Activated naive CD8-positive, alpha-beta T cell treated with anti-CD3 and anti-CD28 coated beads, Interleukin-2, amount 10 ng/mL, durations not matched to agents 7 days and 5 days (primary cell): Measurements from ENCODE around the gene GAS6. TPM values are rescaled to one million over a fixed set of nuclear protein-coding genes. Genes with fewer than 3 reads are reported as not detected.
"Not testable (repeated sequence)": the region's sequence is repeated elsewhere in the genome, so short reads cannot be mapped to it uniquely, and the experiment has no call there.

Experiments
- ATAC-seq: fragments of 150-1000 bp; cut with Tn5 transposase; one replicate; pipeline ENCODE4 v1.10.0; 2021; ENCODE audit warnings: low read depth, moderate library complexity
- POLR2A ChIA-PET: fragments of 350-600 bp; sonication (Branson Sonifier 250); formaldehyde crosslinking; loops from one replicate; lab custom pipeline; 2021; ENCODE audit warnings: antibody characterized with exemption; lab: Charles Lee
- DNase-seq: peaks from one replicate; pipeline ENCODE4 v3.0.0; 2021
- H3K27ac Mint-ChIP-seq: one replicate; pipeline ENCODE4 v1.8.0; 2022; ENCODE audit warnings: mild to moderate bottlenecking, mixed read lengths
- H3K27me3 Mint-ChIP-seq: one replicate; pipeline ENCODE4 v1.8.0; 2022; ENCODE audit warnings: mild to moderate bottlenecking, moderate library complexity, mixed read lengths
- H3K36me3 Mint-ChIP-seq: one replicate; pipeline ENCODE4 v1.8.0; 2021; ENCODE audit warnings: mild to moderate bottlenecking, mixed read lengths
- H3K4me1 Mint-ChIP-seq: one replicate; pipeline ENCODE4 v1.8.0; 2021; ENCODE audit warnings: mixed read lengths
- H3K4me3 Mint-ChIP-seq: one replicate; pipeline ENCODE4 v1.8.0; 2022; ENCODE audit warnings: mild to moderate bottlenecking, moderate library complexity, mixed read lengths
- H3K9me3 Mint-ChIP-seq: one replicate; pipeline ENCODE4 v1.8.0; 2021; ENCODE audit warnings: mixed read lengths
- total RNA-seq, 2 experiments: library from RNA; stranded (reverse); gene quantifications; one replicate each; pipeline ENCODE4 v1.2.3, GENCODE V29; 2021

GAS6 gene
- total RNA-seq, 2 experiments from 2014 or later: 2.1 to 2.6 TPM

GRCh38 chr13:113828282-113828825 is 35.5 kb downstream of the GAS6 start:
- Mint-ChIP-seq H3K27me3 (no peaks in the 10 kb centered on the region), H3K27ac (no peak overlapping the region), H3K4me3 (no peak overlapping the region), H3K36me3 (no peaks in the 10 kb centered on the region), H3K9me3 (no peaks in the 10 kb centered on the region), H3K4me1 (no peaks in the 10 kb centered on the region)
- POLR2A ChIA-PET: no interaction called here
- no peak for ATAC-seq
- DNase-seq: no peak

GRCh38 chr13:113827021-113827420 is 36.9 kb downstream of the GAS6 start:
- ATAC-seq (no peak), DNase-seq (no peak)
- no peaks in the 10 kb centered on the region for H3K27me3 Mint-ChIP-seq
- H3K4me3 Mint-ChIP-seq: no peak overlapping the region
- no peaks in the 10 kb centered on the region for H3K36me3 Mint-ChIP-seq
- no peaks in the 10 kb centered on the region for H3K4me1 Mint-ChIP-seq
- H3K9me3 Mint-ChIP-seq: no peaks in the 10 kb centered on the region
- POLR2A ChIA-PET: no interaction called here
- H3K27ac Mint-ChIP-seq: no peak overlapping the region

- H3K36me3 Mint-ChIP-seq, H3K9me3 Mint-ChIP-seq, ATAC-seq, POLR2A ChIA-PET, H3K4me3 Mint-ChIP-seq, H3K27ac Mint-ChIP-seq, DNase-seq, H3K4me1 Mint-ChIP-seq, H3K27me3 Mint-ChIP-seq: not testable (repeated sequence)
These were observed 37.4 kb downstream of the GAS6 start for GRCh38 chr13:113826446-113826845.

GRCh38 chr13:113825841-113826240 is 38.0 kb downstream of the GAS6 start:
- no peaks in the 10 kb centered on the region for H3K4me1 Mint-ChIP-seq
- ATAC-seq: no peak
- no peak overlapping the region for H3K4me3 Mint-ChIP-seq
- no peaks in the 10 kb centered on the region for H3K9me3 Mint-ChIP-seq
- no peaks in the 10 kb centered on the region for H3K36me3 Mint-ChIP-seq
- POLR2A ChIA-PET: no interaction called here
- H3K27ac Mint-ChIP-seq: no peak overlapping the region
- no peak for DNase-seq
- no peaks in the 10 kb centered on the region for H3K27me3 Mint-ChIP-seq

GRCh38 chr13:113823771-113824170 is 40.1 kb downstream of the GAS6 start:
- POLR2A ChIA-PET: no interaction called here
- Mint-ChIP-seq H3K9me3 (no peaks in the 10 kb centered on the region), H3K27ac (no peak overlapping the region), H3K27me3 (no peaks in the 10 kb centered on the region), H3K4me3 (no peak overlapping the region), H3K4me1 (no peaks in the 10 kb centered on the region), H3K36me3 (no peaks in the 10 kb centered on the region)
- ATAC-seq: no peak
- DNase-seq: no peak

- no peak overlapping the region for H3K27ac Mint-ChIP-seq
- H3K36me3 Mint-ChIP-seq: no peaks in the 10 kb centered on the region
- H3K27me3 Mint-ChIP-seq: no peaks in the 10 kb centered on the region
- H3K4me3 Mint-ChIP-seq: no peak overlapping the region
- no peaks in the 10 kb centered on the region for H3K4me1 Mint-ChIP-seq
- POLR2A ChIA-PET: no interaction called here
- ATAC-seq: no peak
- DNase-seq: no peak
- no peaks in the 10 kb centered on the region for H3K9me3 Mint-ChIP-seq
These were observed 40.7 kb downstream of the GAS6 start for GRCh38 chr13:113822956-113823744.

- Mint-ChIP-seq H3K4me1 (peaks cover 2% of the 10 kb centered on the region), H3K36me3 (peaks cover 1% of the 10 kb centered on the region), H3K9me3 (no peaks in the 10 kb centered on the region), H3K4me3 (no peak overlapping the region), H3K27me3 (no peaks in the 10 kb centered on the region), H3K27ac (no peak overlapping the region)
- ATAC-seq: no peak
- DNase-seq: no peak
- POLR2A ChIA-PET: no interaction called here
These were observed 41.6 kb downstream of the GAS6 start for GRCh38 chr13:113822266-113822665.

- H3K27ac Mint-ChIP-seq: no peak overlapping the region
- ATAC-seq: no peak
These were observed 42.0 kb downstream of the GAS6 start for GRCh38 chr13:113821847-113822246.

GRCh38 chr13:113820813-113821651 is 42.8 kb downstream of the GAS6 start:
- ATAC-seq: no peak
- Mint-ChIP-seq H3K4me3 (no peak overlapping the region), H3K9me3 (no peaks in the 10 kb centered on the region), H3K36me3 (peaks cover 3% of the 10 kb centered on the region), H3K4me1 (peaks cover 11% of the 10 kb centered on the region), H3K27me3 (no peaks in the 10 kb centered on the region), H3K27ac (no peak overlapping the region)
- no peak for DNase-seq
- POLR2A ChIA-PET: interaction anchor here (0.5 kb wide), 1 partner anchor 512 kb away, joined by 4 read pairs; no protein-coding TSS in a partner anchor

More at GRCh38 chr13:113821847-113822246, 42.0 kb downstream of the GAS6 start:
- peaks cover 2% of the 10 kb centered on the region for H3K36me3 Mint-ChIP-seq
- POLR2A ChIA-PET: no interaction called here
- peaks cover 5% of the 10 kb centered on the region for H3K4me1 Mint-ChIP-seq
- no peaks in the 10 kb centered on the region for H3K27me3 Mint-ChIP-seq
- no peaks in the 10 kb centered on the region for H3K9me3 Mint-ChIP-seq
- no peak overlapping the region for H3K4me3 Mint-ChIP-seq
- DNase-seq: no peak

GRCh38 chr13:113819731-113820715 is 43.9 kb downstream of the GAS6 start:
- no peaks in the 10 kb centered on the region for H3K27me3 Mint-ChIP-seq
- H3K36me3 Mint-ChIP-seq: peaks cover 3% of the 10 kb centered on the region
- H3K4me3 Mint-ChIP-seq: no peak overlapping the region
- POLR2A ChIA-PET: no interaction called here
- ATAC-seq (no peak), DNase-seq (no peak)
- peaks cover 18% of the 10 kb centered on the region for H3K4me1 Mint-ChIP-seq
- H3K9me3 Mint-ChIP-seq: no peaks in the 10 kb centered on the region
- no peak overlapping the region for H3K27ac Mint-ChIP-seq

- Mint-ChIP-seq H3K9me3 (no peaks in the 10 kb centered on the region), H3K27me3 (no peaks in the 10 kb centered on the region), H3K27ac (no peak overlapping the region), H3K4me3 (no peak overlapping the region), H3K36me3 (peaks cover 3% of the 10 kb centered on the region), H3K4me1 (peaks cover 18% of the 10 kb centered on the region)
- POLR2A ChIA-PET: no interaction called here
- ATAC-seq: no peak
- DNase-seq: no peak
These were observed 44.5 kb downstream of the GAS6 start for GRCh38 chr13:113819341-113819730.

GRCh38 chr13:113818700-113819295 is 45.1 kb downstream of the GAS6 start:
- POLR2A ChIA-PET: no interaction called here
- DNase-seq: no peak
- Mint-ChIP-seq H3K27me3 (no peaks in the 10 kb centered on the region), H3K36me3 (peaks cover 3% of the 10 kb centered on the region), H3K27ac (no peak overlapping the region), H3K4me3 (no peak overlapping the region), H3K4me1 (peaks cover 18% of the 10 kb centered on the region), H3K9me3 (no peaks in the 10 kb centered on the region)
- no peak for ATAC-seq
